ENCODE measurements around the gene IL2RA.
"Not testable (repeated sequence)": the region's sequence is repeated elsewhere in the genome, so short reads cannot be mapped to it uniquely, and the experiment has no call there.

The IL2RA gene

DNA sequence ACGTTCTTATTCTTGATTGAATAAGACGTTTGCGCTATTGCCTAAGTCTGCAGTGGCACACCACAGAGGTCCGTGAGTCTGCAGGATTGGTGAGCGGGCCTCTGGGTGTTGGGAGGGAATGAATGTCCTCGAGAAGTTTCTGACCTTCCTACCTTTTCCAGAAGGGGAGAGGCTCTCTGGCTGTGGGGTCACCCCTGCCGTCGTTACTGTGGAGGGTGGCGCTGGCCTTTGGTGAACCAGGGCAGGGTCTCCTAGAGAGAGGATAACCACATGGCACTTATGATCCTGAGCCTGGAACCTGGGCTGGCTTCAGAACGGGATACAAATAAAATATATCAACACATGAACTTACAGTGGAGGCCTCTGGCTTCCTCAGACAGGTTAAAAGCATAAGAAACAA is 98.6 kb downstream of the IL2RA start:
- WGBS (ENCODE audit: extremely low coverage, insufficient coverage, insufficient read length) = no CpG with 5 or more reads among the region's 10 CpGs
- no peaks in the 10 kb centered on the region for H3K27me3 ChIP-seq (ENCODE audit: insufficient read depth, low read length)
- no peak overlapping the region for H3K27ac ChIP-seq (ENCODE audit: low read depth, low read length)
- H3K9me3 ChIP-seq (ENCODE audit: insufficient read depth, low read depth, low read length) = no peaks in the 10 kb centered on the region
- H3K9ac ChIP-seq (ENCODE audit: low read length) = no peak overlapping the region
- H3K79me1 ChIP-seq (ENCODE audit: low read length) = no peaks in the 10 kb centered on the region
- no peak overlapping the region for H4K91ac ChIP-seq (ENCODE audit: low read depth, low read length)
- H3K4ac ChIP-seq (ENCODE audit: low read depth, low read length) = no peak overlapping the region
- no peaks in the 10 kb centered on the region for H3K79me2 ChIP-seq (ENCODE audit: control insufficient read depth, insufficient read depth, low read length, poor library complexity)
- no peak overlapping the region for H4K12ac ChIP-seq (ENCODE audit: low read depth, low read length)
- no peak overlapping the region for H3K14ac ChIP-seq (ENCODE audit: low read length)
- no peak overlapping the region for H2AFZ ChIP-seq (ENCODE audit: insufficient read depth, low read length, poor library complexity)
- no peak overlapping the region for H4K8ac ChIP-seq (ENCODE audit: low read depth, low read length)
- no peak overlapping the region for H2BK12ac ChIP-seq (ENCODE audit: low read length)
- H3K4me2 ChIP-seq (ENCODE audit: low read length) = no peak overlapping the region
- no peak overlapping the region for H2AK5ac ChIP-seq (ENCODE audit: low read length)
- DNase-seq = no peak
- no peak overlapping the region for H3K23ac ChIP-seq (ENCODE audit: low read length)
- H3K4me1 ChIP-seq (ENCODE audit: control insufficient read depth in 1 of 2, insufficient read depth in 2 of 2, low read length in 2 of 2) = no peaks in the 10 kb centered on the region
- H3K36me3 ChIP-seq (ENCODE audit: control insufficient read depth in 1 of 2, insufficient read depth in 2 of 2, low read length in 2 of 2) = no peaks in the 10 kb centered on the region
- H3K18ac ChIP-seq (ENCODE audit: low read length) = no peak overlapping the region
- H2BK120ac ChIP-seq (ENCODE audit: insufficient read depth, low read length, poor library complexity) = no peak overlapping the region
- no peak overlapping the region for H2BK5ac ChIP-seq (ENCODE audit: low read depth, low read length, poor library complexity)
- H3K4me3 ChIP-seq (ENCODE audit: low read depth, low read length) = no peak overlapping the region

- no peak for DNase-seq
- Histone ChIP-seq H3K4ac (ENCODE audit: low read depth, low read length) (no peak overlapping the region), H4K8ac (ENCODE audit: low read depth, low read length) (no peak overlapping the region), H4K91ac (ENCODE audit: low read depth, low read length) (no peak overlapping the region), H3K27ac (ENCODE audit: low read depth, low read length) (no peak overlapping the region), H2BK12ac (ENCODE audit: low read length) (no peak overlapping the region), H3K23ac (ENCODE audit: low read length) (no peak overlapping the region), H2BK120ac (ENCODE audit: insufficient read depth, low read length, poor library complexity) (no peak overlapping the region), H3K4me2 (ENCODE audit: low read length) (no peak overlapping the region), H3K27me3 (ENCODE audit: insufficient read depth, low read length) (no peaks in the 10 kb centered on the region), H3K4me1 (ENCODE audit: control insufficient read depth in 1 of 2, insufficient read depth in 2 of 2, low read length in 2 of 2) (no peaks in the 10 kb centered on the region), H4K12ac (ENCODE audit: low read depth, low read length) (no peak overlapping the region), H3K36me3 (ENCODE audit: control insufficient read depth in 1 of 2, insufficient read depth in 2 of 2, low read length in 2 of 2) (no peaks in the 10 kb centered on the region), H3K9me3 (ENCODE audit: insufficient read depth, low read depth, low read length) (no peaks in the 10 kb centered on the region), H3K14ac (ENCODE audit: low read length) (no peak overlapping the region), H2AK5ac (ENCODE audit: low read length) (no peak overlapping the region), H3K79me2 (ENCODE audit: control insufficient read depth, insufficient read depth, low read length, poor library complexity) (no peaks in the 10 kb centered on the region), H3K4me3 (ENCODE audit: low read depth, low read length) (no peak overlapping the region), H3K9ac (ENCODE audit: low read length) (no peak overlapping the region), H2BK5ac (ENCODE audit: low read depth, low read length, poor library complexity) (no peak overlapping the region), H2AFZ (ENCODE audit: insufficient read depth, low read length, poor library complexity) (no peak overlapping the region), H3K18ac (ENCODE audit: low read length) (no peak overlapping the region), H3K79me1 (ENCODE audit: low read length) (no peaks in the 10 kb centered on the region)
- no CpG with 5 or more reads among the region's 7 CpGs for WGBS (ENCODE audit: extremely low coverage, insufficient coverage, insufficient read length)
These were observed 99.1 kb downstream of the IL2RA start for GRCh38 chr10:5963071-5963470.

DNA sequence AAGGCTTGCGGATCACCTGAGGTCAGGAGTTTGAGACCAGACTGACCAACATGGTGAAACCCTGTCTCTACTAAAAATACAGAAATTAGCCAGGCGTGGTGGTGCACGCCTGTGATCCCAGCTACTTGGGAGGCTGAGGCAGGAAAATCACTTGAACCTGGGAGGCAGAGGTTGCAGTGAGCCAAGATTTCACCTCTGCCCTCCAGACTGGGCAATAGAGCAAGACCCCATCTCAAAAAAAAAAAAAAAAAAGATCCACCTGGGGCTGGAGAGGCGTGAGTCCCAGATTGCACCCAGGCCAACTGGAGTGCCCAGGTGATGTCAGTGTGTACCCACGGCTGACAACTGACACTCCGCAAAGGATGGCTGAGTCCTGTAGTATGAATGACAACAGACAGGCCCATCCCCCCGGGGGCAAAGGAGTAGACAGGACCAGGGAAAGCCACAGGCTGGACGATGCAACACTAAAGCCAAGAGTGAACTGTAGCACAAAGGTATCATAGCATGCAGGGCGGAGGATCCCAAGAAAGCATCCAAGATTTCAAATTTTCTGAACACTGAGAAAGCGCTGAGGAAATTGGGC is 99.7 kb downstream of the IL2RA start:
- DNase-seq; H2BK120ac ChIP-seq (ENCODE audit: insufficient read depth, low read length, poor library complexity); H2AK5ac ChIP-seq (ENCODE audit: low read length); H3K27me3 ChIP-seq (ENCODE audit: insufficient read depth, low read length); H3K4me3 ChIP-seq (ENCODE audit: low read depth, low read length); H3K4me2 ChIP-seq (ENCODE audit: low read length); H4K8ac ChIP-seq (ENCODE audit: low read depth, low read length); H3K4ac ChIP-seq (ENCODE audit: low read depth, low read length); H2AFZ ChIP-seq (ENCODE audit: insufficient read depth, low read length, poor library complexity); H2BK12ac ChIP-seq (ENCODE audit: low read length); H3K23ac ChIP-seq (ENCODE audit: low read length); H3K79me2 ChIP-seq (ENCODE audit: control insufficient read depth, insufficient read depth, low read length, poor library complexity); H3K9me3 ChIP-seq (ENCODE audit: insufficient read depth, low read depth, low read length); H3K9ac ChIP-seq (ENCODE audit: low read length); H2BK5ac ChIP-seq (ENCODE audit: low read depth, low read length, poor library complexity); H3K14ac ChIP-seq (ENCODE audit: low read length); H4K12ac ChIP-seq (ENCODE audit: low read depth, low read length); H3K79me1 ChIP-seq (ENCODE audit: low read length); H3K36me3 ChIP-seq (ENCODE audit: control insufficient read depth in 1 of 2, insufficient read depth in 2 of 2, low read length in 2 of 2); H3K18ac ChIP-seq (ENCODE audit: low read length); H3K27ac ChIP-seq (ENCODE audit: low read depth, low read length); H4K91ac ChIP-seq (ENCODE audit: low read depth, low read length); H3K4me1 ChIP-seq (ENCODE audit: control insufficient read depth in 1 of 2, insufficient read depth in 2 of 2, low read length in 2 of 2): not testable (repeated sequence)
- WGBS (ENCODE audit: extremely low coverage, insufficient coverage, insufficient read length) = no CpG with 5 or more reads among the region's 10 CpGs

GRCh38 chr10:5961405-5962100 is 100.6 kb downstream of the IL2RA start:
- Histone ChIP-seq H3K23ac (ENCODE audit: low read length) (no peak overlapping the region), H3K9ac (ENCODE audit: low read length) (no peak overlapping the region), H2AK5ac (ENCODE audit: low read length) (no peak overlapping the region), H2BK120ac (ENCODE audit: insufficient read depth, low read length, poor library complexity) (no peak overlapping the region), H4K12ac (ENCODE audit: low read depth, low read length) (no peak overlapping the region), H3K18ac (ENCODE audit: low read length) (no peak overlapping the region), H3K79me1 (ENCODE audit: low read length) (no peaks in the 10 kb centered on the region), H3K9me3 (ENCODE audit: insufficient read depth, low read depth, low read length) (no peaks in the 10 kb centered on the region), H2BK12ac (ENCODE audit: low read length) (no peak overlapping the region), H2BK5ac (ENCODE audit: low read depth, low read length, poor library complexity) (no peak overlapping the region), H3K4me1 (ENCODE audit: control insufficient read depth in 1 of 2, insufficient read depth in 2 of 2, low read length in 2 of 2) (no peaks in the 10 kb centered on the region), H3K79me2 (ENCODE audit: control insufficient read depth, insufficient read depth, low read length, poor library complexity) (no peaks in the 10 kb centered on the region), H3K14ac (ENCODE audit: low read length) (no peak overlapping the region), H4K8ac (ENCODE audit: low read depth, low read length) (no peak overlapping the region), H3K27ac (ENCODE audit: low read depth, low read length) (no peak overlapping the region), H2AFZ (ENCODE audit: insufficient read depth, low read length, poor library complexity) (no peak overlapping the region), H3K4me3 (ENCODE audit: low read depth, low read length) (no peak overlapping the region), H3K4ac (ENCODE audit: low read depth, low read length) (no peak overlapping the region), H3K36me3 (ENCODE audit: control insufficient read depth in 1 of 2, insufficient read depth in 2 of 2, low read length in 2 of 2) (no peaks in the 10 kb centered on the region), H3K27me3 (ENCODE audit: insufficient read depth, low read length) (no peaks in the 10 kb centered on the region), H4K91ac (ENCODE audit: low read depth, low read length) (no peak overlapping the region), H3K4me2 (ENCODE audit: low read length) (no peak overlapping the region)
- no peak for DNase-seq
- WGBS (ENCODE audit: extremely low coverage, insufficient coverage, insufficient read length) = no CpG with 5 or more reads among the region's 29 CpGs
